Measurements from ENCODE around the gene EPB41L4B.

DNA sequence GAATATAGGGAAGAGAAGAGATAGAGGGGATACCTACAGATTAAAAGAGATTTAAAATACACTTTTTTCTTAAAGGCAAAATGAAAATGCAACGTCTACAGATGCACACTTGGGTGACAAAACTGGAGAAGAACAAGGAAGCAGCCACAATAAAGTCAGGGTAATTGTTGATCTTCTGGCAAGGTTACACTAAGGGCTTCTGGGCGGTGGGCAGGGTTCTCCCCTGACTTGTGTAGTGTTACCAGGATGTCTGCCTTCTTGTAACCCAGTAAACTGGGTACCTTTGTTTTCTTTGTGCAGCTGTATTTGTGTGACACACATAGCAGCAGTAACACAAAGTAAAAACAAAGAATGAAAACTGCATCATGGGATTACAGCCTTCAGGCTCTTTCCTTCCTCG lies 37.8 kb downstream of the EPB41L4B start:
- TF ChIP-seq ZC3H10 (CRISPR knock-in tag; IDR thresholded peaks at IDR 0.05) (no peak), TOX (CRISPR knock-in tag; IDR thresholded peaks at IDR 0.05; ENCODE audit: borderline replicate concordance) (no peak), PATZ1 (CRISPR knock-in tag; IDR thresholded peaks at IDR 0.05; ENCODE audit: borderline replicate concordance) (no peak), RARB (CRISPR knock-in tag; IDR thresholded peaks at IDR 0.05) (no peak), OSR1 (CRISPR knock-in tag; IDR thresholded peaks at IDR 0.05) (no peak), ISL1 (CRISPR knock-in tag; IDR thresholded peaks at IDR 0.05) (no peak)
- TF ChIP-seq, protein P1, sequence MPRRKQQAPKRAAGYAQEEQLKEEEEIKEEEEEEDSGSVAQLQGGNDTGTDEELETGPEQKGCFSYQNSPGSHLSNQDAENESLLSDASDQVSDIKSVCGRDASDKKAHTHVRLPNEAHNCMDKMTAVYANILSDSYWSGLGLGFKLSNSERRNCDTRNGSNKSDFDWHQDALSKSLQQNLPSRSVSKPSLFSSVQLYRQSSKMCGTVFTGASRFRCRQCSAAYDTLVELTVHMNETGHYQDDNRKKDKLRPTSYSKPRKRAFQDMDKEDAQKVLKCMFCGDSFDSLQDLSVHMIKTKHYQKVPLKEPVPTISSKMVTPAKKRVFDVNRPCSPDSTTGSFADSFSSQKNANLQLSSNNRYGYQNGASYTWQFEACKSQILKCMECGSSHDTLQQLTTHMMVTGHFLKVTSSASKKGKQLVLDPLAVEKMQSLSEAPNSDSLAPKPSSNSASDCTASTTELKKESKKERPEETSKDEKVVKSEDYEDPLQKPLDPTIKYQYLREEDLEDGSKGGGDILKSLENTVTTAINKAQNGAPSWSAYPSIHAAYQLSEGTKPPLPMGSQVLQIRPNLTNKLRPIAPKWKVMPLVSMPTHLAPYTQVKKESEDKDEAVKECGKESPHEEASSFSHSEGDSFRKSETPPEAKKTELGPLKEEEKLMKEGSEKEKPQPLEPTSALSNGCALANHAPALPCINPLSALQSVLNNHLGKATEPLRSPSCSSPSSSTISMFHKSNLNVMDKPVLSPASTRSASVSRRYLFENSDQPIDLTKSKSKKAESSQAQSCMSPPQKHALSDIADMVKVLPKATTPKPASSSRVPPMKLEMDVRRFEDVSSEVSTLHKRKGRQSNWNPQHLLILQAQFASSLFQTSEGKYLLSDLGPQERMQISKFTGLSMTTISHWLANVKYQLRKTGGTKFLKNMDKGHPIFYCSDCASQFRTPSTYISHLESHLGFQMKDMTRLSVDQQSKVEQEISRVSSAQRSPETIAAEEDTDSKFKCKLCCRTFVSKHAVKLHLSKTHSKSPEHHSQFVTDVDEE (CRISPR knock-in tag; IDR thresholded peaks at IDR 0.05) = no peak
